Kidney capillary endothelial cell (primary cell): Measurements from ENCODE around the gene ASIP.
A peak's percentile ranks its signal among the peaks of the same experiment; 100 is the strongest.

ENCODE experiments used
- DNase-seq: peaks from one replicate; pipeline ENCODE4 v3.0.0-alpha.2; 2018; ENCODE audit warnings: low spot score

ASIP gene

DNA sequence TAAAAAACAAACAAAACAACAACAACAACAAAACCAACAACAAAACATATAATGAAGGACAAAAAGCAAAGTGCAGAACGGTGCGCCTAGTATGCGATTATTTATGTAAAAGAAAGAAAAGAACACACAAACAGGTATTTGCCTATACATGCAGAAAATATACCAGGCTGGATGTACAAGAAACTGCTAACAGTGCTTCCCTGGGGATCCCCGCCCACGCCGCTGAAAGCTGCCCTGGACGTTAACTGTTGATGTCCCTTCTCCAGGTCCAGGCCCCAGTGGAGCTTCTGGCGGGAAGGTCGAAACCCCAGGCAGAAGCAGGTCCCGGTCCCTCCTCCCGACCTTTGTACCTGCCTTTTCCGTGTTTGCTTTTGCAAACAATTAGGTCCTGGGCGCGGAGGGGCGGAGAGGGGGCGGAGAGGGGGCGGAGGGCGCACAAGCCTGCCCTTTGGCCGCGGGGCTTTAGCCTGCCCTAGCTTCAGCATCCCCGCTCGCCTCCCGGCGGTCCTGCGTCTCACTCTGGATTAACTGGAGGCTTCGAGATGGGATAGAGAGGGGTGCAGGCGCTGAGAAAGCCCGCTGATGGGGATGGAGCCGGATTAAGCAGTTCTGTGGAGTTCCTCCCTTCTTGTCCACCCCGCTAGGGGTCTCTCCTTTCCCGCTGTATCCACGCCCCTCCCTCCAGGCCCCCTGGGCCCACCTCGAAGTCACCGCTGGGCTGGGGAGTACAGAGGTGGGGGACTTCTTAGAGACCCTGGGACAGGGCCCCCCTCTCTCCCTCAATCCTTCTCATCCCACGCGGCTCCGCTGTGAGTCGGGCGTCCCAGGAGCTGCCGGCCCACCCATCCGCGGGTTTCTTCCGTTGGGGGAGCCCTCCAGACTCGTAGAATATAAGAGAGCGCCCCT, 70.1 kb downstream of the ASIP start:
- no peak for DNase-seq

- DNase-seq, result no peak
Measured at GRCh38 chr20:34312024-34312460, 70.8 kb downstream of the ASIP start.

GRCh38 chr20:34312544-34313217, 71.5 kb downstream of the ASIP start:
- DNase-seq, result peak; percentile 90

DNA sequence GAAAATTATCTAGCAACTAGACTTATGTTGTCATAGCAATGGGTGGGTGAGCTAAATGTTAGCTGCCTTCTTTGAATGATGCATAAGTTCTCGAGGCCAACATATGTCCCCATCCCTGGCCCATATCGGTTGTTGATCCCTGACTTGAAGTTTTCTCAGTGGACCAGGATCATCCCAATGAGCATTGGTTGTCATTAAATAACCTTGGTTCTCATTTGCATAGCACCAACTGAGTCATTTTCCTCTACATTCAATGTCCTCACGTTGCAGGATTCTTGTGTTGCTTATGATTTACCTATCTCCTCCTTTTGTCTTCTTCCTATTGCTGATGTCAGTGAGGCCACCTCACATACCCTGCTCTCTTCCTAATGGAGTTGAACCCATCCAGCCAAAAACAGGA, 74.0 kb downstream of the ASIP start:
- no peak for DNase-seq

DNA sequence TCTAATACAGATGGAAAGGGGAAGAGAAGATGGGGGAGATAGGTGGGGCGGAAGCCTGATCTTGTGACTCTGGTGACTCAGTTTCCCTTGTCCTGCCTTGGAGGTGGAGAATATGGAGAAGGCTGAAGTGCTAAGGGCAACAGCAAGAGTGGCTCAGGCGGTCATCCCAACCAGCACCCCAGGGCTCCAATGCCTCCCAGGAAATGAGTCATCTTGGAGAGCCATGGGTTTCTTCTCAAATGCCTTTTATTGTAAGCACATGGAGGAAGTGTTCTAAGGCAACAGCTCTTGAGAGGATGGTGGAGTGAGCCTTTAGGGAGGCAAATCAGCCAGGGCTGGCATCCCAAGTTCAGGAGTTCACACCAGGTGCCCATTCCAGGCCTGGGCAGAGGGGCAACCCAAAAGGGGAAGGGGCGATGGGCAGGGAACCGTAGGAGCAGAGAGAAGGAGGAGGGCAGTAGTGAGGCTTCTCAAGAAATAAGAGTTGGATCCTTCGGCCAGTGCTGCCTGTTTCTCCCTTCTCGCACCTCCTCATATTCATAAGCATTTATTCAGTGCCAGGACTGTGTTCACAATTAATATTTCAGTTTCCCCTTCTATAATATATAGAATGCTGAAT, 75.1 kb downstream of the ASIP start:
- no peak for DNase-seq
